ENCODE data around the gene NUP98. TPM values are rescaled to one million over a fixed set of nuclear protein-coding genes. Genes with fewer than 3 reads are reported as not detected.

The NUP98 gene
- total and polyA plus RNA-seq, 2 of the 13 experiments (the other 11 are each of a cell fraction or from before 2014, with no cell fraction given), result 76.6 to 85.3 TPM

DNA sequence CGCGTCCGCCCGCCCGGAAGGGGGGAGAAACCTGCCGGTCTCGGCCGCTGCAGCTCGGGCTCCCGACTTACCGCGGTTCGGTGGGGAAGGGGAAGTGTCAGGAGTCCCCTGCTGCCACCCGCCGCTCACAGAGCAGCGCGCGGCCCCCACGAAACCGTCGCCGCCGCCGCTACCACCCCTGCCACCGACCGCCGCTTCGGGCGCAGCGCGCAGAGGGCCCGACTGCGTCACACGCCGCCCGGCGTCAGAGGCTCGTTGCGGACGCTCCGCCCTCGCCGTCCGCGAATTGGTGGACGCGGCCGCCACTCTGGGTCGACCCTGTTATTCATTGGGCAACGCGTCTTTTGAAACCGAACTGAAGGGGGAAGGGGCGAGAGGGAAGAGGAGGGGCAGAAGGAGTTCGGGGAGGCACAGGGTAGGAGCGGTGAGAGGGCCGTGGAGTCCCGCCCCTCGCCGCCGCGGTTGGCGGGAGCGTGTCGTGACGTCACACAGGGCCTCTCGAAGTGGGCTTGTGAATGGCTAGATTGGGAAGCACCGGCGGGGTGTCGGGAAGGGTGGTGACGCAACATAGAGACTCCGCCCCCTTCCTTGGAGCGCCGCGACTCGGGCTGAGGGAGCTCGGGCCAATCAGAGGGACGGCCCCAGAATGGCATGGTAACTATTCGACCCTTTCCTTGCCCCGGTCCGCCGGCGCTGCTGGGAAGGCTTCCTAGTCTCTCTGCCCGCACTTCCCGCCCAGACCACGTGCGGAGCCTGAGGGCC lies at the start of gene NUP98 (continued):
- TF ChIP-seq PITX1 (CRISPR knock-in tag; IDR thresholded peaks at IDR 0.05) (peak; percentile 71; the same call in 1 of the 2 replicates), THYN1 (CRISPR knock-in tag; IDR thresholded peaks at IDR 0.05; ENCODE audit: borderline replicate concordance, low read depth) (0 out of 2 replicates have a peak, but pooled peaks have one; percentile 87), ZBTB7A (CRISPR knock-in tag; IDR thresholded peaks at IDR 0.05) (0 out of 2 replicates have a peak, but pooled peaks have one; percentile 32), ZNF792 (CRISPR knock-in tag; IDR thresholded peaks at IDR 0.05) (0 out of 2 replicates have a peak, but pooled peaks have one; percentile 51), FOXC1 (CRISPR knock-in tag; IDR thresholded peaks at IDR 0.05; ENCODE audit: borderline replicate concordance) (peak; percentile 91), ZNF775 (CRISPR knock-in tag; IDR thresholded peaks at IDR 0.05; ENCODE audit: borderline replicate concordance) (0 out of 2 replicates have a peak, but pooled peaks have one; percentile 66), ZNF7 (CRISPR knock-in tag; IDR thresholded peaks at IDR 0.05) (0 out of 2 replicates have a peak, but pooled peaks have one; percentile 6), BCL6 (CRISPR knock-in tag; IDR thresholded peaks at IDR 0.05) (0 out of 2 replicates have a peak, but pooled peaks have one; percentile 9), SMYD3 (CRISPR knock-in tag; IDR thresholded peaks at IDR 0.05) (peak; percentile 92; the same call in 1 of the 2 replicates), ZNF607 (CRISPR knock-in tag; IDR thresholded peaks at IDR 0.05; ENCODE audit: borderline replicate concordance) (peak; percentile 87), HOXA3 (CRISPR knock-in tag; IDR thresholded peaks at IDR 0.05) (peak; percentile 98), FOXP1 (IDR thresholded peaks at IDR 0.05) (no peak), FOXP1 (CRISPR knock-in tag; IDR thresholded peaks at IDR 0.05) (peak; percentile 8; the same call in 1 of the 2 replicates), DR1 (CRISPR knock-in tag; IDR thresholded peaks at IDR 0.05) (peak; percentile 46; the same call in 1 of the 2 replicates), TBX2 (CRISPR knock-in tag; IDR thresholded peaks at IDR 0.05; ENCODE audit: borderline replicate concordance) (peak; percentile 62), ZNF652 (CRISPR knock-in tag; IDR thresholded peaks at IDR 0.05; ENCODE audit: borderline replicate concordance, low read depth) (peak; percentile 86), IRX3 (CRISPR knock-in tag; IDR thresholded peaks at IDR 0.05; ENCODE audit: borderline replicate concordance, low read depth) (peak; percentile 67), ZBTB42 (CRISPR knock-in tag; IDR thresholded peaks at IDR 0.05) (peak; percentile 46; the same call in 1 of the 2 replicates)
- TF ChIP-seq, protein P1, sequence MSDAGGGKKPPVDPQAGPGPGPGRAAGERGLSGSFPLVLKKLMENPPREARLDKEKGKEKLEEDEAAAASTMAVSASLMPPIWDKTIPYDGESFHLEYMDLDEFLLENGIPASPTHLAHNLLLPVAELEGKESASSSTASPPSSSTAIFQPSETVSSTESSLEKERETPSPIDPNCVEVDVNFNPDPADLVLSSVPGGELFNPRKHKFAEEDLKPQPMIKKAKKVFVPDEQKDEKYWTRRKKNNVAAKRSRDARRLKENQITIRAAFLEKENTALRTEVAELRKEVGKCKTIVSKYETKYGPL (CRISPR knock-in tag; IDR thresholded peaks at IDR 0.05), result peak; percentile 63; the same call in 1 of the 2 replicates
- TF ChIP-seq, protein P2, sequence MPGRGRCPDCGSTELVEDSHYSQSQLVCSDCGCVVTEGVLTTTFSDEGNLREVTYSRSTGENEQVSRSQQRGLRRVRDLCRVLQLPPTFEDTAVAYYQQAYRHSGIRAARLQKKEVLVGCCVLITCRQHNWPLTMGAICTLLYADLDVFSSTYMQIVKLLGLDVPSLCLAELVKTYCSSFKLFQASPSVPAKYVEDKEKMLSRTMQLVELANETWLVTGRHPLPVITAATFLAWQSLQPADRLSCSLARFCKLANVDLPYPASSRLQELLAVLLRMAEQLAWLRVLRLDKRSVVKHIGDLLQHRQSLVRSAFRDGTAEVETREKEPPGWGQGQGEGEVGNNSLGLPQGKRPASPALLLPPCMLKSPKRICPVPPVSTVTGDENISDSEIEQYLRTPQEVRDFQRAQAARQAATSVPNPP (CRISPR knock-in tag; IDR thresholded peaks at IDR 0.05), result peak; percentile 90
- TF ChIP-seq, protein P3, sequence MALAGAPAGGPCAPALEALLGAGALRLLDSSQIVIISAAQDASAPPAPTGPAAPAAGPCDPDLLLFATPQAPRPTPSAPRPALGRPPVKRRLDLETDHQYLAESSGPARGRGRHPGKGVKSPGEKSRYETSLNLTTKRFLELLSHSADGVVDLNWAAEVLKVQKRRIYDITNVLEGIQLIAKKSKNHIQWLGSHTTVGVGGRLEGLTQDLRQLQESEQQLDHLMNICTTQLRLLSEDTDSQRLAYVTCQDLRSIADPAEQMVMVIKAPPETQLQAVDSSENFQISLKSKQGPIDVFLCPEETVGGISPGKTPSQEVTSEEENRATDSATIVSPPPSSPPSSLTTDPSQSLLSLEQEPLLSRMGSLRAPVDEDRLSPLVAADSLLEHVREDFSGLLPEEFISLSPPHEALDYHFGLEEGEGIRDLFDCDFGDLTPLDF (CRISPR knock-in tag; IDR thresholded peaks at IDR 0.05), result peak; percentile 63
- TF ChIP-seq, protein P4, sequence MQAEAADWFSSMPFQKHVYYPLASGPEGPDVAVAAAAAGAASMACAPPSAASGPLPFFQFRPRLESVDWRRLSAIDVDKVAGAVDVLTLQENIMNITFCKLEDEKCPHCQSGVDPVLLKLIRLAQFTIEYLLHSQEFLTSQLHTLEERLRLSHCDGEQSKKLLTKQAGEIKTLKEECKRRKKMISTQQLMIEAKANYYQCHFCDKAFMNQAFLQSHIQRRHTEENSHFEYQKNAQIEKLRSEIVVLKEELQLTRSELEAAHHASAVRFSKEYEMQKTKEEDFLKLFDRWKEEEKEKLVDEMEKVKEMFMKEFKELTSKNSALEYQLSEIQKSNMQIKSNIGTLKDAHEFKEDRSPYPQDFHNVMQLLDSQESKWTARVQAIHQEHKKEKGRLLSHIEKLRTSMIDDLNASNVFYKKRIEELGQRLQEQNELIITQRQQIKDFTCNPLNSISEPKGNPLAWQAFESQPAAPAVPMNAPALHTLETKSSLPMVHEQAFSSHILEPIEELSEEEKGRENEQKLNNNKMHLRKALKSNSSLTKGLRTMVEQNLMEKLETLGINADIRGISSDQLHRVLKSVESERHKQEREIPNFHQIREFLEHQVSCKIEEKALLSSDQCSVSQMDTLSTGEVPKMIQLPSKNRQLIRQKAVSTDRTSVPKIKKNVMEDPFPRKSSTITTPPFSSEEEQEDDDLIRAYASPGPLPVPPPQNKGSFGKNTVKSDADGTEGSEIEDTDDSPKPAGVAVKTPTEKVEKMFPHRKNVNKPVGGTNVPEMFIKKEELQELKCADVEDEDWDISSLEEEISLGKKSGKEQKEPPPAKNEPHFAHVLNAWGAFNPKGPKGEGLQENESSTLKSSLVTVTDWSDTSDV (CRISPR knock-in tag; IDR thresholded peaks at IDR 0.05), result peak; percentile 55; the same call in 1 of the 2 replicates
- TF ChIP-seq, protein P5, sequence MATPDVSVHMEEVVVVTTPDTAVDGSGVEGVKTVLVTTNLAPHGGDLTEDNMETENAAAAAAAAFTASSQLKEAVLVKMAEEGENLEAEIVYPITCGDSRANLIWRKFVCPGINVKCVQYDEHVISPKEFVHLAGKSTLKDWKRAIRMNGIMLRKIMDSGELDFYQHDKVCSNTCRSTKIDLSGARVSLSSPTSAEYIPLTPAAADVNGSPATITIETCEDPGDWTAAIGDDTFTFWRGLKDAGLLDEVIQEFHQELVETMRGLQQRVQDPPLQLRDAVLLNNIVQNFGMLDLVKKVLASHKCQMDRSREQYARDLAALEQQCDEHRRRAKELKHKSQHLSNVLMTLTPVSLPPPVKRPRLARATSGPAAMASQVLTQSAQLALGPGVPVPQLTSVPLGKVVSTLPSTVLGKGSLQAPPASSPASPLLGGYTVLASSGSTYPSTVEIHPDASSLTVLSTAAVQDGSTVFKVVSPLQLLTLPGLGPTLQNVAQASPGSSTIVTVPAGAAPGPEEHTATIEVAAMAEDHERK (CRISPR knock-in tag; IDR thresholded peaks at IDR 0.05; ENCODE audit: low read depth), result peak; percentile 89
